CD14-positive monocyte (primary cell): ENCODE results near the gene KRTAP8-1. TPM values are rescaled to one million over a fixed set of nuclear protein-coding genes. Genes with fewer than 3 reads are reported as not detected.

Experiments used
- DNase-seq, 3 donors: peaks; one replicate each; pipeline ENCODE4 v3.0.0-alpha.2; 2011 to 2022
- H2AFZ ChIP-seq: 2 replicates; pipeline ENCODE4 v1.6.0; 2012; ENCODE audit warnings: mild to moderate bottlenecking, low read depth, low read length, inconsistent platforms; ENCODE audit not compliant: insufficient read depth, poor library complexity, severe bottlenecking
- H3K27ac ChIP-seq, 2 donors: 1 replicate in 1 of 2; 2 replicates in 1 of 2; pipeline ENCODE4 v1.5.1; 2012 to 2013; ENCODE audit warnings: low read length in 2 of 2, control low read depth in 1 of 2, inconsistent platforms in 1 of 2, low read depth in 1 of 2, mild to moderate bottlenecking in 1 of 2
- H3K27me3 ChIP-seq, 2 donors: one replicate each; pipeline versions ENCODE4 v1.6.0 to v1.6.1; 2011 to 2013; ENCODE audit warnings: low read length in 2 of 2; ENCODE audit not compliant: control insufficient read depth in 2 of 2, insufficient read depth in 2 of 2
- H3K36me3 ChIP-seq, 2 donors: replicated peaks in 1 of 2; 1 replicate in 1 of 2; 2 replicates in 1 of 2; pipeline versions ENCODE4 v1.5.1 to v1.6.1; 2012 to 2013; ENCODE audit warnings: low read length in 2 of 2, control low read depth in 1 of 2, inconsistent platforms in 1 of 2, mild to moderate bottlenecking in 1 of 2; ENCODE audit not compliant: insufficient read depth in 2 of 2, control insufficient read depth in 1 of 2
- H3K4me1 ChIP-seq, 2 donors: 1 replicate in 1 of 2; 2 replicates in 1 of 2; pipeline versions ENCODE4 v1.5.1 to v1.6.1; 2012 to 2013; ENCODE audit warnings: low read length in 2 of 2, control low read depth in 1 of 2, inconsistent platforms in 1 of 2, mild to moderate bottlenecking in 1 of 2, moderate library complexity in 1 of 2; ENCODE audit not compliant: insufficient read depth in 2 of 2, control insufficient read depth in 1 of 2
- H3K4me2 ChIP-seq: replicated peaks from 2 replicates; pipeline ENCODE3; 2012; ENCODE audit warnings: low read length, moderate library complexity, mild to moderate bottlenecking; ENCODE audit not compliant: poor library complexity, severe bottlenecking; ENCODE audit errors: extremely low read depth
- H3K4me3 ChIP-seq, 3 experiments: fragments of 200-600 bp in 1 of 3; sonication (generic) in 1 of 3; replicated peaks in 1 of 3; 1 replicate in 2 of 3; 2 replicates in 1 of 3; pipeline ENCODE4 v1.5.1; 2011 to 2013; ENCODE audit warnings: low read length in 3 of 3, mild to moderate bottlenecking in 3 of 3, control low read depth in 2 of 3, low read depth in 2 of 3, inconsistent platforms in 1 of 3, moderate library complexity in 1 of 3
- H3K79me2 ChIP-seq: 2 replicates; pipeline ENCODE4 v1.6.0; 2012; ENCODE audit warnings: mild to moderate bottlenecking, control low read depth, inconsistent platforms, low read length, moderate library complexity; ENCODE audit not compliant: insufficient read depth
- H3K9ac ChIP-seq: 2 replicates; pipeline ENCODE4 v1.6.0; 2017; ENCODE audit warnings: low read length, mild to moderate bottlenecking; ENCODE audit not compliant: insufficient read depth, poor library complexity, severe bottlenecking
- H3K9me3 ChIP-seq, 2 donors: replicated peaks in 1 of 2; 1 replicate in 1 of 2; 2 replicates in 1 of 2; pipeline versions ENCODE4 v1.5.1 to v1.6.1; 2012 to 2013; ENCODE audit warnings: low read length in 2 of 2, control low read depth in 1 of 2; ENCODE audit not compliant: control insufficient read depth in 1 of 2, insufficient read depth in 1 of 2
- H4K20me1 ChIP-seq: 2 replicates; pipeline ENCODE4 v1.6.0; 2012; ENCODE audit warnings: mild to moderate bottlenecking, low read length, control low read depth, moderate library complexity; ENCODE audit not compliant: insufficient read depth
- H3K27ac Mint-ChIP-seq, 7 donors: one replicate each; pipeline ENCODE4 v1.8.0; 2020; ENCODE audit warnings: mild to moderate bottlenecking in 7 of 7, mixed read lengths in 7 of 7, moderate library complexity in 6 of 7, inconsistent platforms in 2 of 7
- H3K27me3 Mint-ChIP-seq, 3 donors: one replicate each; pipeline ENCODE4 v1.8.0; 2021 to 2022; ENCODE audit warnings: low read depth in 3 of 3, mild to moderate bottlenecking in 3 of 3, mixed read lengths in 3 of 3, moderate library complexity in 3 of 3, inconsistent platforms in 1 of 3
- H3K36me3 Mint-ChIP-seq, 2 donors: one replicate each; pipeline ENCODE4 v1.8.0; 2020; ENCODE audit warnings: mixed read lengths in 2 of 2, inconsistent platforms in 1 of 2, mild to moderate bottlenecking in 1 of 2
- H3K4me1 Mint-ChIP-seq: one replicate; pipeline ENCODE4 v1.8.0; 2020; ENCODE audit warnings: mild to moderate bottlenecking, mixed read lengths
- H3K4me3 Mint-ChIP-seq, 2 donors: one replicate each; pipeline ENCODE4 v1.8.0; 2020; ENCODE audit warnings: mild to moderate bottlenecking in 2 of 2, mixed read lengths in 2 of 2, moderate library complexity in 1 of 2
- H3K9me3 Mint-ChIP-seq, 7 donors: one replicate each; pipeline ENCODE4 v1.8.0; 2020 to 2022; ENCODE audit warnings: mixed read lengths in 7 of 7, mild to moderate bottlenecking in 6 of 7, moderate library complexity in 6 of 7, inconsistent platforms in 2 of 7
- CTCF ChIP-seq: fragments of 200-600 bp; IDR thresholded peaks from one replicate; pipeline ENCODE4 v1.8.0; 2022; ENCODE audit warnings: antibody characterized with exemption, mild to moderate bottlenecking
- WGBS: methylation state at CpG from one replicate; pipeline ENCODE4 v1.1.5; 2013; ENCODE audit warnings: missing lambda C conversion rate; ENCODE audit not compliant: insufficient coverage; 5-methylcytosine and 5-hydroxymethylcytosine counted together
- intact Hi-C, 2 donors: fragments of 100-400 bp; cut with micrococcal nuclease; formaldehyde crosslinking; loops; one replicate each; pipeline versions ENCODE4 v1.15.0 to v1.15.1; 2023
- polyA plus RNA-seq, 3 donors: library from polyadenylated mRNA; depleted of rRNA in 1 of 3; unstranded in 2 of 3; stranded (reverse) in 1 of 3; fragments of 300-500 nt in 2 of 3; fragments of >200 nt in 1 of 3; fragmentation: Illumina TruSeq in 2 of 3; gene quantifications; 1 replicate in 2 of 3; 2 replicates in 1 of 3; pipeline ENCODE4 v1.2.3, GENCODE V29; 2012 to 2021

Gene KRTAP8-1
- polyA plus RNA-seq, 3 donors = not detected

GRCh38 chr21:30842990-30843389, 29.9 kb upstream of the KRTAP8-1 start:
- Histone ChIP-seq H3K4me2 (no peak overlapping the region), H3K4me1 (no peaks in the 10 kb centered on the region), H3K9me3 (no peaks in the 10 kb centered on the region), H3K4me3 (no peak overlapping the region), H2AFZ (no peak overlapping the region), H3K27ac (no peak overlapping the region), H3K9ac (no peak overlapping the region), H3K36me3 (no peaks in the 10 kb centered on the region), H3K79me2 (no peaks in the 10 kb centered on the region), H4K20me1 (no peaks in the 10 kb centered on the region), H3K27me3 (no peaks in the 10 kb centered on the region)
- DNase-seq = no peak
- no peak for TF ChIP-seq CTCF
- Mint-ChIP-seq H3K27me3 (peaks cover 0 to 3% (median 0%) of the 10 kb centered on the region in 3 donors), H3K4me1 (no peaks in the 10 kb centered on the region), H3K9me3 (peaks cover 0 to 3% (median 0%) of the 10 kb centered on the region in 7 donors), H3K4me3 (no peak overlapping the region), H3K36me3 (no peaks in the 10 kb centered on the region), H3K27ac (no peak overlapping the region)
- intact Hi-C loops = no loop called here

GRCh38 chr21:30839304-30839703, 26.2 kb upstream of the KRTAP8-1 start:
- H3K9ac ChIP-seq = no peak overlapping the region
- H3K27me3 Mint-ChIP-seq = peaks cover 0 to 3% (median 0%) of the 10 kb centered on the region in 3 donors
- intact Hi-C loops = no loop called here
- no peaks in the 10 kb centered on the region for H3K36me3 Mint-ChIP-seq
- DNase-seq = no peak
- no peak overlapping the region for H3K4me2 ChIP-seq
- no peak overlapping the region for H2AFZ ChIP-seq
- no peaks in the 10 kb centered on the region for H3K4me1 ChIP-seq
- H3K27ac ChIP-seq = no peak overlapping the region
- H3K4me3 ChIP-seq = no peak overlapping the region
- no peak for TF ChIP-seq CTCF
- no peak overlapping the region for H3K27ac Mint-ChIP-seq
- no peaks in the 10 kb centered on the region for H4K20me1 ChIP-seq
- no peaks in the 10 kb centered on the region for H3K79me2 ChIP-seq
- WGBS = 18% methylated on average over 4 of the region's 5 CpGs
- no peaks in the 10 kb centered on the region for H3K9me3 ChIP-seq
- H3K36me3 ChIP-seq = no peaks in the 10 kb centered on the region
- no peaks in the 10 kb centered on the region for H3K27me3 ChIP-seq
- no peak overlapping the region for H3K4me3 Mint-ChIP-seq
- peaks cover 0 to 2% (median 0%) of the 10 kb centered on the region in 7 donors for H3K9me3 Mint-ChIP-seq
- no peaks in the 10 kb centered on the region for H3K4me1 Mint-ChIP-seq
